GM21529 (cell line): Measurements from ENCODE around the gene RAB4A.
"Not testable (repeated sequence)": the region's sequence is repeated elsewhere in the genome, so short reads cannot be mapped to it uniquely, and the experiment has no call there.

Experiments used
- ATAC-seq: cut with Tn5 transposase; IDR thresholded peaks from one replicate; pipeline ENCODE4 v1.9.1; 2021; ENCODE audit not compliant: unreplicated experiment

The RAB4A gene

DNA sequence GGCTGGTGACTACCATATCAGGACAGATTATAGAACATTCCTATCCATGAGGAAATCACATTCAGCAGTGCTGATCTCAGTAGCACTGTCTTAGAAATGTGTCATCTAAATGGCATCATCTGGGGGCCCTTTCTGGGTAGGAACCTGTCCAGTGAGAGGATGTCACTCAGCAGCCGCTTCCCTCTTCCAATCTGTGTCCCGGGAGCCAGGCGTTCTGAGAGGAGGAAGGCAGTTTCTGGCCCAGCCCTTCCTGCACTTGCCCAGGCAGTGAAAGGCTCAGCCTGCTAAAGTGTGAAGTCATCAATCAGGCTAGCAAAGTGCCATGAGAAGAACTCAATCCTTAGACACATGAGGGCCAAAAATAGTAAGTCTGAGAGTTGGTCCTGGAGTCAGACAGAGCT is 25.6 kb downstream of the RAB4A start:
- ATAC-seq = no peak

DNA sequence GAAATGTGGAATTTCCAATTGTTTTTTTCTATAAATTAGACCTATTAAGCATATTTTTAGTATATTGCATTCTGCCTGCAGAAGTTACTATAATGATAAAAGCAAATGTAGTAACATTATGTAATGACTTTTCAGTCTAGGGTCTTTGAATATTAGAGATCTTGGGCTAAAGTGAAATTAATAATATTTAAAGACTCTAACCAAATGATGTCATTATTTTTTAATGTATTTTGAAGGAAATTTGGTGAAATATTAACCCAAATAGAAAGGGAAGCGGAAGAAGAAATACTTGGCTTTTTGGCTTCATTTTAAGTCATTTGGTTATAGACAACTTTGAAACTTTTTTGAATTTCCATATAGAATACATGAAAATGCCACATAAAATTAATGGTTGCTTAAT is 26.8 kb downstream of the RAB4A start:
- ATAC-seq = no peak

- ATAC-seq = no peak
These were observed 27.5 kb downstream of the RAB4A start for GRCh38 chr1:229298420-229298819.

DNA sequence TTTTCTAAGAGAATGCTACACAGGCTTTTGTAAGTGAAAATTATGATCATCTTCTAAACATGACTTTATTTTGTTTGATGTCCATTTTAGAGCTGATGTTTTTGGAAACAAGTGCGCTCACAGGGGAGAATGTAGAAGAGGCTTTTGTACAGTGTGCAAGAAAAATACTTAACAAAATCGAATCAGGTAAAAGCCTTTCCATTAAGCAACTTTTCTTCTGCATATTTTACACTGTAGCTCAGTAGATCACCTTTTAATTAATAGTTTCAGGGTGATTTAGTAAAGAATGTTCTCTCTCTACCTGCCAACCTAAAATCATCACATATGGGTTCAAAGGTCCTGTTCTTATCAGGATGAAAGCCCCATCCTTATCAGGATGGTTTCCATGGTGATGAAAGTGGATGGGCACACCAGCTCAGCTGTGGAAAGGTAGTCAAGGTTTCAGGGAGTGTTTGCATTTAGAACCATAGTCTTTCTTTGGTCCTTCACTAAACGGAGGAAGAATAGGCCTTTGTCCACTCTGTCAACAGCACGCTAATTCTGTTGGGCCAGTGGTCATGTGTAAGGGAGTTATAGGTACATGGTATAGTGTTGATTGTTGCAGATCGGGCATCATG is 28.1 kb downstream of the RAB4A start:
- no peak for ATAC-seq

GRCh38 chr1:229300099-229300757 is 29.3 kb downstream of the RAB4A start:
- no peak for ATAC-seq

DNA sequence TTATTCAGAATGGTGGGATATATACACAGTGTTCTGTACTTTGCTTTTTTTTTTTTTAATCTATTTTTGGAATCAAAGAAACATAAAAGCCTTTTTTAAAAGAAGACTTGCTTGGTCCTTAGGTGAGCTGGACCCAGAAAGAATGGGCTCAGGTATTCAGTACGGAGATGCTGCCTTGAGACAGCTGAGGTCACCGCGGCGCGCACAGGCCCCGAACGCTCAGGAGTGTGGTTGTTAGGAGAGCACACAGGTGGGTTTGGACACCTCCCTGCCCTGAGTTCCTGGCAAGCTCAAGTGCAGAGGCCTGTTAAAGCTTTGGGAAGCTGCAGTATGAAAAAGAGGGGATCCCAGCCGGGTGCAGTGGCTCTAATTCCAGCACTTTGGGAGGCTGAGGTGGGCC is 31.8 kb downstream of the RAB4A start:
- no peak for ATAC-seq

DNA sequence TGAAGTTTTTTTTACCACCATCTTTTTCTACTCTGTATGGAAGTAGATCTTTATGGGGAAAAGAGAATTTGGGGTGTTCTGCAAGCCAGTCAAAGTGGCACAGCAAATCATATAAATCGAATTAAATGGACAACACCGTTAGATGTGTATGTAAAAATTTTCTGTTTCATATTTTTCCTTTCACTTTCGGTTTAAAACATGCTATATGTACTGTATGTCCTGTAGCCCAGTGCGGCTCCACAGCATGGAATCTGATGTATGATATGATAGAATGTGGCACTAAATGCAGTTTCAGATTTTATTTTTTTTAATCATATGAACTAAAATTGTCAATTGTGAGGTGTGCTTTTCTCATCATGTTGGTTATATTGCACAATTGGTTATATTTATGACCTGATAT is 32.9 kb downstream of the RAB4A start:
- no peak for ATAC-seq

- no peak for ATAC-seq
These were observed 34.5 kb downstream of the RAB4A start for GRCh38 chr1:229305392-229305791.

DNA sequence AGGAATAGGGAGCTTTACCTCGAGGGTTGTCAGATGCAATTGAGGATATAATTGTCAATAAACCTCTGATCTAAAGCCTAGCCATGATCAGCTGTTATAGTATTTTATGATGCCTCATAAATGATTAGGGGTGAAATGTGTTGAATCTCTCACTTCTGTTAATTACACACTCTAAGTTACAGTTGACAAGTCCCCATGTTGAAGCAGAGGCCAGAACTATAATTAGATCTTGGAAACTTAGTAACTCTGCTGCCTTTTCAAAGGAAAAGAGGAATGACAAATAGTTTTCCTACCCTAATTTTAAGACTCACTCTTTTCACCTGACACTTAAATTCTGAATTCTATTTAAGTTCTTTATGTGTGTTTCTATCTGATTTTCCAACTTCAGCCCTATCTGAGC is 38.2 kb downstream of the RAB4A start:
- no peak for ATAC-seq

DNA sequence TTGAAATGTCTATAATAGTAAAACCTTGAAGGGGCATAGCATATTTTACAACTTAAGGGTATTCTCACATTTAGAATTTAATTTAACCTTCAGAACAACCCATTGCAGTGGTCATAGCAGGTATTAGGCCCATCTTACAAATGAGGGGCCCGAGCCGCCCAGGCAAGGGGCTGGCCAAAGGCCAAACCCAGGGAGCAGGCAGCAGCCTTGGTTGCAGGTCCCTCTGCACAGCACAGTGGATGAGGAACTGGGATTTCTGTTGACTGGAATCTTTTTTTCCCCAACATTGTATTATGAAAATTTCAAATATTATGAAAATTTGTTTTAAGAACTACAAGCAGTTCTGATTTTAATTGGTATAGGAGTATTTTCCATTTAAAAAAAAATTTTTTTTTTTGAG is 38.8 kb downstream of the RAB4A start:
- no peak for ATAC-seq

DNA sequence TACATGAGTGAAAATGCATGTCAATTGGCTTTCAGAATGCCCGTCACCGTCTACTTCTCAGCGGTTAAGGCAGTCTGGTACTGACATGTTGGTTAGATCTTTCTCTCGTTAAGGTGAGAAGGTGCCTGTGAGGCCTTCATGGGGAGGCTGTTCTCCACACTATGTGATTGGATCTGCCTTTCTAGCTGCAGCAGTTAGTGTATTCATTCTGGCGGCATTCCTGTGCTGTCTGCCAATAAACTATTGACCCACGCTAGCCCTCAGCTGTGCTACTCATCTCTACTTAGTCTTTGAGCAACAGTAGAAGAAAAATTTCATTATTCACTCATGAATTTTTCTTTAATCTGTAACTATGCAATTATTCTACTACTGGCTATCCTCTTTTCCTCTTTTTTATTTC is 39.9 kb downstream of the RAB4A start:
- no peak for ATAC-seq

DNA sequence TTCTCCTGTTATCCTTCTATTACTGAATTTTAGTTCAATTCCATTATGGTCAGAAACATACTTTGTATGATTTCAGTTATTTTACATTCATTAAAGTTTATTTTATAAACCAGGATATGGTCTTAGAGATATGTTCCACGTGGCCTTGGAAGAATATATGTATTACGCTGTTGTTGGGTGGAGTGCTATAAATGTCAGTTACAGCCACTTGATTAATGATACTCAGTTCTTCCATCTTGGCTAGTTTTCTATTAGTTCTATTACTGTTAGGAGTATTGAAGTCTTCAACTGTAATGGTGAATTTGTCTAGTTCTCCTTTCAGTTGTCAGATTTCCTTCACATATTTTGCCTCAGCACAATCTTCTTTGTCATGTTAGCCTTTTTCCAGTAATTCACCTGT is 45.3 kb downstream of the RAB4A start:
- ATAC-seq = no peak

GRCh38 chr1:229318056-229318455 is 47.1 kb downstream of the RAB4A start:
- ATAC-seq = no peak

- no peak for ATAC-seq
These were observed 48.6 kb downstream of the RAB4A start for GRCh38 chr1:229319487-229319886.

GRCh38 chr1:229323201-229323600 is 52.3 kb downstream of the RAB4A start:
- ATAC-seq = no peak

DNA sequence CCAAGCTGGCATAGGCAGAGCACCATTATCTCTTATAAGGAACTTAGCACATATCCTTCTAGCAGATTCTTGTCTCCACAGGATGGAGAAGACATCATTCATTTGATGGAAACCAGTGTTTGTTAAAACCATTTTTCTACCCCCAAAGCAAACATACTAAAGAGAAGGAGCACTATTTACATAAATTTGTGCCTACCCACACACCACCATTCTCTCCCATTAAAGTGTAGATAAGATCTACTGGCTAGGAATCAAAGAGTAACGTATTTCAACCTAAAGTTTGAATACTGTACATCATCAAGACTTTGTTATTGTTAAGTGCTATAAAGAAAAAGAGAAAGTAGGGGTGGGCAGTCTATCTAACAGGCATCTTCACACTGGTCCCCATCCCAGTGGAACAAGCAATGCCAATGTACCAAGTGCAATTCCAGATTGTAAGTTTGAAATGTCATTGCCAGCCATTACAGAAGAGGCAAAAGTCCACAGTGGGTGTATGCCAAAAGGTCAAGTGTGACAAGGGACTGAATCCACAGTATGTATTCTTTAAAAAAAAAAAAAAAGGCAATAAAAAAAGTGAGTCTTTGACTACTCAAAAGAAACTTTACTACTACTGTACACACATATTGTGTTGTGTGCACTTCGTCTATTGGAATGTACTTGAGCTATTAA is 53.1 kb downstream of the RAB4A start:
- ATAC-seq = no peak

GRCh38 chr1:229325401-229325800 is 54.5 kb downstream of the RAB4A start:
- ATAC-seq = no peak

- ATAC-seq = no peak
These were observed 55.1 kb downstream of the RAB4A start for GRCh38 chr1:229325853-229326487.

DNA sequence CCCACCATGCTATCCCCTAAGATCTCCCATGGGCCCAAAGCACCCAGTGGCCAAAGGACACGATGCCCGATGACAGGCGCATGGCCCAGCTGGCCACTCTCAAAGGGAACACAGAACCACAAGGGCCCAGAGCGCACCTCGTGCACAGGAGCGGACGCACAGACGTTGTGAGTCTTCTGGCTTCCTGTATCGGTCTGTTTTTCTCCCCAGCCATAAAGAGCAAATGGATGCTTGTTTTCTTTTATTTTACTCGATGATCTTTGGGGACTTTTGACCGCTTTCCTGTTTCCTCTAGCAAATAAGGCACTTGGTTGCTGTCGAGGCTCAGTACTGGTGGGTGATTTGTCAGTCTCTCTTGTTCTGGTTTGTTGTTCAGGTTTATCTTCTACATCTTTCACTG is 55.7 kb downstream of the RAB4A start:
- ATAC-seq = no peak

GRCh38 chr1:229327765-229328164 is 56.9 kb downstream of the RAB4A start:
- not testable (repeated sequence) for ATAC-seq

- ATAC-seq = no peak
These were observed 57.9 kb downstream of the RAB4A start for GRCh38 chr1:229328598-229329362.
